B cell (primary cell): Measurements from ENCODE around the gene ECE1. TPM values are rescaled to one million over a fixed set of nuclear protein-coding genes. Genes with fewer than 3 reads are reported as not detected.

Source experiments
- ATAC-seq: fragments of 200-7000 bp; cut with Tn5 transposase; one replicate; pipeline ENCODE4 v1.10.0; 2021; ENCODE audit warnings: low read depth, mild to moderate bottlenecking, moderate number of reproducible peaks, moderate library complexity
- CTCF ChIA-PET: fragments of 350-600 bp; sonication (Branson Sonifier 250); formaldehyde crosslinking; loops from one replicate; lab custom pipeline; 2021; ENCODE audit warnings: antibody characterized with exemption, inconsistent platforms; lab: Charles Lee
- POLR2A ChIA-PET: fragments of 350-600 bp; sonication (Branson Sonifier 250); formaldehyde crosslinking; loops from one replicate; lab custom pipeline; 2021; ENCODE audit warnings: antibody characterized with exemption; lab: Charles Lee
- DNase-seq: peaks from one replicate; pipeline ENCODE4 v3.0.0; 2013
- H2AFZ ChIP-seq: 2 replicates; pipeline ENCODE4 v1.6.1; 2012; ENCODE audit warnings: mild to moderate bottlenecking, low read depth, low read length; ENCODE audit not compliant: insufficient read depth, poor library complexity, severe bottlenecking
- H3K27ac ChIP-seq, 2 donors: 1 replicate in 1 of 2; 2 replicates in 1 of 2; pipeline ENCODE4 v1.5.1; 2012 to 2013; ENCODE audit warnings: low read length in 2 of 2, mild to moderate bottlenecking in 2 of 2, moderate library complexity in 1 of 2
- H3K27me3 ChIP-seq, 4 experiments: fragments of 200-600 bp in 1 of 4; sonication (generic) in 1 of 4; replicated peaks in 1 of 4; 1 replicate in 2 of 4; 2 replicates in 2 of 4; pipeline versions ENCODE4 v1.6.1 to v1.7.0; 2013 to 2016; ENCODE audit warnings: low read length in 3 of 4, mild to moderate bottlenecking in 2 of 4, mixed read lengths in 1 of 4, moderate library complexity in 1 of 4; ENCODE audit not compliant: insufficient read depth in 4 of 4, control insufficient read depth in 3 of 4; ENCODE audit errors: control extremely low read depth in 1 of 4
- H3K36me3 ChIP-seq, 2 experiments: replicated peaks in 1 of 2; 1 replicate in 1 of 2; 2 replicates in 1 of 2; pipeline versions ENCODE4 v1.6.1 to v1.7.1; 2013; ENCODE audit warnings: low read length in 1 of 2; ENCODE audit not compliant: insufficient read depth in 2 of 2, control insufficient read depth in 1 of 2; ENCODE audit errors: control extremely low read depth in 1 of 2, extremely low read depth in 1 of 2
- H3K4me1 ChIP-seq, 2 donors: fragments of 200-600 bp in 1 of 2; sonication (generic) in 1 of 2; 1 replicate in 1 of 2; 2 replicates in 1 of 2; pipeline versions ENCODE4 v1.5.1 to v1.6.1; 2013 to 2017; ENCODE audit warnings: low read length in 2 of 2; ENCODE audit not compliant: control insufficient read depth in 2 of 2, insufficient read depth in 2 of 2
- H3K4me2 ChIP-seq: replicated peaks from 2 replicates; pipeline ENCODE3; 2012; ENCODE audit warnings: mild to moderate bottlenecking, low read depth, low read length; ENCODE audit not compliant: poor library complexity, severe bottlenecking
- H3K4me3 ChIP-seq, 5 experiments: fragments of 200-600 bp in 1 of 5; sonication (generic) in 1 of 5; 1 replicate in 3 of 5; 2 replicates in 2 of 5; pipeline versions ENCODE4 v1.5.1 to v1.7.0; 2011 to 2016; ENCODE audit warnings: low read length in 4 of 5, mild to moderate bottlenecking in 4 of 5, low read depth in 2 of 5, control low read depth in 1 of 5, moderate library complexity in 1 of 5; ENCODE audit not compliant: insufficient read depth in 1 of 5; ENCODE audit errors: control extremely low read depth in 1 of 5, extremely low read depth in 1 of 5
- H3K79me2 ChIP-seq: fragments of 200-600 bp; sonication (generic); one replicate; pipeline ENCODE4 v1.6.0; 2016; ENCODE audit warnings: low read length; ENCODE audit not compliant: control insufficient read depth, insufficient read depth
- H3K9ac ChIP-seq: fragments of 200-600 bp; sonication (generic); 2 replicates; pipeline ENCODE4 v1.6.1; 2017; ENCODE audit warnings: mild to moderate bottlenecking, low read length, moderate library complexity
- H3K9me3 ChIP-seq, 3 donors: one replicate each; pipeline versions ENCODE4 v1.6.1 to v1.7.1; 2013; ENCODE audit warnings: low read length in 2 of 3; ENCODE audit not compliant: control insufficient read depth in 2 of 3, insufficient read depth in 1 of 3; ENCODE audit errors: control extremely low read depth in 1 of 3
- H4K20me1 ChIP-seq: 2 replicates; pipeline ENCODE4 v1.6.0; 2012; ENCODE audit warnings: mild to moderate bottlenecking, low read length; ENCODE audit not compliant: insufficient read depth, control insufficient read depth, poor library complexity, severe bottlenecking
- H3K27ac Mint-ChIP-seq: one replicate; pipeline ENCODE4 v1.8.0; 2021; ENCODE audit warnings: mixed read lengths
- H3K27me3 Mint-ChIP-seq: one replicate; pipeline ENCODE4 v1.8.0; 2021; ENCODE audit warnings: mixed read lengths
- H3K4me1 Mint-ChIP-seq: one replicate; pipeline ENCODE4 v1.8.0; 2021; ENCODE audit warnings: mixed read lengths
- H3K4me3 Mint-ChIP-seq: one replicate; pipeline ENCODE4 v1.8.0; 2021; ENCODE audit warnings: mixed read lengths
- H3K9me3 Mint-ChIP-seq: one replicate; pipeline ENCODE4 v1.8.0; 2022; ENCODE audit warnings: mixed read lengths; ENCODE audit not compliant: insufficient read depth
- CTCF ChIP-seq: fragments of 200-600 bp; IDR thresholded peaks from one replicate; pipeline ENCODE4 v1.8.0; 2022; ENCODE audit warnings: antibody characterized with exemption, mild to moderate bottlenecking
- EZH2 ChIP-seq: IDR thresholded peaks from 2 replicates; pipeline ENCODE4 v1.6.1; 2012; ENCODE audit warnings: borderline replicate concordance, low read depth, mild to moderate bottlenecking, moderate library complexity, low read length; ENCODE audit not compliant: insufficient read depth, poor library complexity, severe bottlenecking
- WGBS: methylation state at CpG from one replicate; pipeline ENCODE4 v1.1.5; 2013; ENCODE audit warnings: missing lambda C conversion rate; ENCODE audit not compliant: insufficient coverage; 5-methylcytosine and 5-hydroxymethylcytosine counted together
- intact Hi-C: fragments of 100-400 bp; cut with micrococcal nuclease; formaldehyde crosslinking; loops from one replicate; pipeline ENCODE4 v1.10.0; 2022
- polyA plus RNA-seq: library from polyadenylated mRNA; depleted of rRNA; stranded (reverse); fragments of >200 nt; gene quantifications from 2 replicates; pipeline ENCODE4 v1.2.3, GENCODE V29; 2012
- total RNA-seq, 2 donors: library from RNA; stranded (reverse); fragments of 120-200 nt in 1 of 2; gene quantifications; 1 replicate in 1 of 2; 2 replicates in 1 of 2; pipeline versions ENCODE4 v1.2.3 to v1.2.4, GENCODE V29; 2013 to 2022

ECE1 gene
- total and polyA plus RNA-seq, 2 donors (not counting 1 experiment from before 2014, with no cell fraction given): 46.7 to 133 TPM

- H3K9ac ChIP-seq: peak overlapping the region; percentile 77
- peak overlapping the region; percentile 87 for H3K4me3 Mint-ChIP-seq
- H3K27ac ChIP-seq: peak overlapping the region; percentile 96 to 99
- intact Hi-C loops: loop anchor here (1.0 to 10.0 kb wide), 11 partner anchors 23 to 731 kb away; partner anchors contain the start of genes EIF4G3 and HP1BP3
- no peak for TF ChIP-seq EZH2
- no peak for TF ChIP-seq CTCF
- H3K9me3 ChIP-seq: no peaks in the 10 kb centered on the region
- H3K27ac Mint-ChIP-seq: peak overlapping the region; percentile 95
- 30% methylated on average over 15 of the region's 17 CpGs for WGBS
- ChIA-PET POLR2A (interaction anchor here (0.6 to 4.5 kb wide), 9 partner anchors 8 to 224 kb away, joined by 3 to 40 read pairs (median 4); no protein-coding TSS in a partner anchor), CTCF (interaction anchor here (0.9 to 11.3 kb wide), 15 partner anchors 9 to 746 kb away, joined by 3 to 92 read pairs (median 7); no protein-coding TSS in a partner anchor)
- no peak overlapping the region for H2AFZ ChIP-seq
- H3K4me1 ChIP-seq: peaks cover 77 to 90% of the 10 kb centered on the region in 2 donors
- no peaks in the 10 kb centered on the region for H3K9me3 Mint-ChIP-seq
- no peaks in the 10 kb centered on the region for H3K27me3 ChIP-seq
- ATAC-seq (peak; percentile 15), DNase-seq (peak; percentile 85)
- peaks cover 54% of the 10 kb centered on the region for H3K79me2 ChIP-seq
- no peaks in the 10 kb centered on the region for H3K27me3 Mint-ChIP-seq
- H4K20me1 ChIP-seq: peaks cover 9% of the 10 kb centered on the region
- H3K36me3 ChIP-seq: no peaks in the 10 kb centered on the region
- peaks cover 85% of the 10 kb centered on the region for H3K4me1 Mint-ChIP-seq
- peak overlapping the region; percentile 48 to 75 (median 61) for H3K4me3 ChIP-seq
- H3K4me2 ChIP-seq: peak overlapping the region; percentile 94
Observed at GRCh38 chr1:21293537-21294265, 3.4 kb upstream of the ECE1 start.
